ENCODE results near the gene SCRT2.
A peak's percentile ranks its signal among the peaks of the same experiment; 100 is the strongest.

SCRT2 gene

GRCh38 chr20:662277-663192 is 13.1 kb downstream of the SCRT2 start:
- Histone ChIP-seq H3K4me1 (ENCODE audit: control insufficient read depth, insufficient read depth, low read length) (peaks cover 57% of the 10 kb centered on the region), H3K27me3 (ENCODE audit: control insufficient read depth, insufficient read depth, low read length) (peaks cover 46% of the 10 kb centered on the region), H3K27ac (ENCODE audit: low read depth, low read length) (no peak overlapping the region), H3K36me3 (ENCODE audit: control insufficient read depth, insufficient read depth, low read length) (no peaks in the 10 kb centered on the region), H3K9me3 (ENCODE audit: control insufficient read depth, insufficient read depth, low read length) (no peaks in the 10 kb centered on the region), H3K4me3 (ENCODE audit: low read depth, low read length) (no peak overlapping the region), H3K9ac (ENCODE audit: low read depth, low read length) (0 out of 2 replicates have a peak overlapping the region, but pooled peaks have one; percentile 52)

DNA sequence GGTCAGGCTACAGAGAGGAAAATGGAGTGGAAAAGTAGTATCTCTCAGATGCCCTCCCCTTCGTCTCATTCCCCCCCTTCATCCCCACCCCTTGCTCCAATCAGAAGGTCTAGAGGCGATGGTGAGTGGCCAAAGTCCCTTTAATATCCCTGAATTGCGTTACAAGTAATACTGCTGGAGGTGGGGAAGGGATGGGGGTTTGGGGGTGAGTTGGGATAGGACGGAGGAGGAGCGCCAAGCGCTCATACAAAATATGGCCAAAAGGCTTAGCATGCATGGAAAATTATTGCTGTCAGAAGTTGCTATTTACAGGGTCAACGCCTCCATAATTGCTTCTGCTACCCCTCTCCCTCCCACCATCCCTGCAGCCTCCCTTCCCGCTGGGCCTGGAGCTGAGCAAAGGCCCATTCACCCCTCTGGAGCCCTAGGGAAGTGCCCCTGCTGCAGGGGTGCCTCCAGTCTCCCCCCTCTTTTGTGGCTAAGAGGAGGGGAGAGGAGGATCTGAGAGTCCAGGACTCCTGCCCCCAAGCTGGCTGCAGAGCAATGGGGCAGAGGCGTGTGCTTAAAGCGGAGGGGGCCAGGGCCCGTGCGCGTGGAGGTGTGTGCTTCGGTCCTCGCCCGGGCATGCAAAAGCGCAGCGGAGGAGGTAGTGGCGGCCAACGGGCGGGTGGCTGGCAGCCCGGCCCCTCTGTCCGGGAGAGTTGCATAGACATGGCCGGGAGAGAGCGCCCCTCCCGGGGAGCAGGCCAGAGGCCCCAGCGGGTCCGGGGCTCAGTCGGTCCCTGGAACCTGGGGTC is 13.9 kb downstream of the SCRT2 start:
- H3K27ac ChIP-seq (ENCODE audit: low read depth, low read length): no peak overlapping the region
- peak overlapping the region; percentile 52; the same call in 1 of the 2 replicates for H3K9ac ChIP-seq (ENCODE audit: low read depth, low read length)
- H3K4me3 ChIP-seq (ENCODE audit: low read depth, low read length): no peak overlapping the region
- no peaks in the 10 kb centered on the region for H3K9me3 ChIP-seq (ENCODE audit: control insufficient read depth, insufficient read depth, low read length)
- H3K36me3 ChIP-seq (ENCODE audit: control insufficient read depth, insufficient read depth, low read length): no peaks in the 10 kb centered on the region
- H3K4me1 ChIP-seq (ENCODE audit: control insufficient read depth, insufficient read depth, low read length): peaks cover 65% of the 10 kb centered on the region
- H3K27me3 ChIP-seq (ENCODE audit: control insufficient read depth, insufficient read depth, low read length): peaks cover 46% of the 10 kb centered on the region

DNA sequence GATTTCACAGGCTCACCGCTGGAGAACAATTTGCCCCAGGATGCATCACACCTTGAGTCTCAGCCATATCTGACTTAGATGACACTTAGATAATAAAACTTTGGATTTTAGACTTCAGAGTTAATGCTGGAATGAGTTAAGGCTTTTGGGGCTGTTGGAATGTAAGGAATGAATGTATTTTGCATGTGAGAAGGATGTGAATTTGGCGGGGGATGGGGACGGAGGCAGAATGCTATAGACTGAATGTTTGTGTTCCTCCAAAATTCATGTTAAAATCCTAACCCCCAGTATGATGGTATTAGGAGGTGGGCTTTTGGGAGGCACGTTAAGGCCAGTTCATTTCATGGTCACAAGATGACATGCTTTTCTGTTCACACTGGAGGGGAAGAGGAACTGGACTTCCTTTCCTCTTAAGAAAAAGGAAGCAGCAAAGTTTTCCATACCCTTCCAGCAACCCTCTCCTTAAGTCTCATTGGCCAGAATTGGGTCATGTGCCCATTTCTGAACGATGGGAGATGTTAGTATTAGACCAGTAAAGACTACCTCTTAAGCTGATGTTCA is 16.8 kb downstream of the SCRT2 start:
- Histone ChIP-seq H3K27ac (ENCODE audit: low read depth, low read length) (peak overlapping the region; percentile 85), H3K27me3 (ENCODE audit: control insufficient read depth, insufficient read depth, low read length) (peaks cover 42% of the 10 kb centered on the region), H3K9me3 (ENCODE audit: control insufficient read depth, insufficient read depth, low read length) (no peaks in the 10 kb centered on the region), H3K4me3 (ENCODE audit: low read depth, low read length) (peak overlapping the region; percentile 47), H3K9ac (ENCODE audit: low read depth, low read length) (peak overlapping the region; percentile 59; the same call in 1 of the 2 replicates), H3K4me1 (ENCODE audit: control insufficient read depth, insufficient read depth, low read length) (peaks cover 58% of the 10 kb centered on the region), H3K36me3 (ENCODE audit: control insufficient read depth, insufficient read depth, low read length) (no peaks in the 10 kb centered on the region)

- peak overlapping the region; percentile 85 for H3K27ac ChIP-seq (ENCODE audit: low read depth, low read length)
- peaks cover 62% of the 10 kb centered on the region for H3K4me1 ChIP-seq (ENCODE audit: control insufficient read depth, insufficient read depth, low read length)
- H3K36me3 ChIP-seq (ENCODE audit: control insufficient read depth, insufficient read depth, low read length): no peaks in the 10 kb centered on the region
- H3K9ac ChIP-seq (ENCODE audit: low read depth, low read length): peak overlapping the region; percentile 59
- H3K4me3 ChIP-seq (ENCODE audit: low read depth, low read length): peak overlapping the region; percentile 47
- H3K9me3 ChIP-seq (ENCODE audit: control insufficient read depth, insufficient read depth, low read length): no peaks in the 10 kb centered on the region
- H3K27me3 ChIP-seq (ENCODE audit: control insufficient read depth, insufficient read depth, low read length): peaks cover 39% of the 10 kb centered on the region
Observed at GRCh38 chr20:658202-658601, 17.4 kb downstream of the SCRT2 start.

DNA sequence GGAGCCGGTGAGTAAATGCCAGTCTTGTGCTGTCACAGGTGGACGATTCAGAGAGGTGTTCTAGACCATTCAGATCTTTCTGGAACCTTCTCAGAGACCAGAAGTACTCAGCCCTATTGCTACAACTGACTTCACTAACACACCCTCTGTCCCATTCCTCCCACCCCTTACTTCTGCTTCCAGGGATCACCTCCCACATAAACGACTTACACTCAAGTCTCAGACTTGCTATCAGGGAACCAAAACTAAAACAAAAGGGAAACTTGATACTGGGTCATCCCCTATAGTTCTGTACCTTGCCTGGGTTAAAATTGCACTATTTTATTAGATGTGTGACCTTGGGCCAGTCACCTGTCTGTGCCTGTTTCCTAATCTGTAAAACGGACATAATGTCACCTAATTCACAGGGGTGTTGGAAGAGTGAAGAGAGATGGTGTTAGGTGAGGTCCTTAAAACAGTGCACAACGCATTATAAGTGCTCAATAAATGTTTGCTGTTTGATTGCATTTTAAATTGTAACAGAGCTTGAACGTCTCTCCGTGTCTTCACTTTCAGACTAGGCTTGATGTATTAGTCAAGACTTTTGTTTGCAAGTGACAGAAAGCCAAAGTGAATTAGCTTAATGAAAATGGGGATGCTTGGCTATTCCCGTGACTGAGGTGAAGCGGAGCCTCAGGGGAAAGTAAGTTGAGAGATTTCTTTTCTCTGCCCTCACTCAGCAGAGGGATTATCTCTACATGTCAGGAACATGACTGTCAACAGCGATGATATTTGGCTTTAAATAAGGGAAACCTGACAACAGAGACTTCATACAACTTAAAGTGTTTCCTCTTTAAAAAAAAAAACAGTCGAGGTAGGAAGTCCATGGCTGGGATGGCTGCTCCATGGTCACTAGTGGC is 19.6 kb downstream of the SCRT2 start:
- no peak overlapping the region for H3K9ac ChIP-seq (ENCODE audit: low read depth, low read length)
- peaks cover 18% of the 10 kb centered on the region for H3K27me3 ChIP-seq (ENCODE audit: control insufficient read depth, insufficient read depth, low read length)
- H3K9me3 ChIP-seq (ENCODE audit: control insufficient read depth, insufficient read depth, low read length): no peaks in the 10 kb centered on the region
- H3K36me3 ChIP-seq (ENCODE audit: control insufficient read depth, insufficient read depth, low read length): no peaks in the 10 kb centered on the region
- peaks cover 52% of the 10 kb centered on the region for H3K4me1 ChIP-seq (ENCODE audit: control insufficient read depth, insufficient read depth, low read length)
- no peak overlapping the region for H3K4me3 ChIP-seq (ENCODE audit: low read depth, low read length)
- H3K27ac ChIP-seq (ENCODE audit: low read depth, low read length): no peak overlapping the region

DNA sequence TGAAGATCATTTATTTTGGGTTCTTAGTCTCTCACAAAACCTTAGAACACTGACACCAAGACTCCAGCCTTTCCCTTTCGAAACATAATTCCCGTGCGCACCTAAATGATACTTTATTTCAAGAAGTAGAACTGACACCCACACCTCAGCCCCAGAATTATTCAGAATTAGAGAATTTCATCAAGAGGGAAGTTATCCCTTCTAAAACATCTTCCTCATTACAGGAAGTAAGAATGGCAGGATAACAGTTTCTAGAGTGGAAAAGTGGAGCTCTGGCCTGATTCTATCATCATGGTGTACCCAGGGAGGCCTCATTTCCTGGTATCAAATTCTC is 21.2 kb downstream of the SCRT2 start:
- Histone ChIP-seq H3K9me3 (ENCODE audit: control insufficient read depth, insufficient read depth, low read length) (no peaks in the 10 kb centered on the region), H3K36me3 (ENCODE audit: control insufficient read depth, insufficient read depth, low read length) (peaks cover 13% of the 10 kb centered on the region; the same call in 1 of the 2 replicates), H3K9ac (ENCODE audit: low read depth, low read length) (no peak overlapping the region), H3K27ac (ENCODE audit: low read depth, low read length) (no peak overlapping the region), H3K4me1 (ENCODE audit: control insufficient read depth, insufficient read depth, low read length) (peaks cover 45% of the 10 kb centered on the region), H3K4me3 (ENCODE audit: low read depth, low read length) (no peak overlapping the region), H3K27me3 (ENCODE audit: control insufficient read depth, insufficient read depth, low read length) (peaks cover 14% of the 10 kb centered on the region)

DNA sequence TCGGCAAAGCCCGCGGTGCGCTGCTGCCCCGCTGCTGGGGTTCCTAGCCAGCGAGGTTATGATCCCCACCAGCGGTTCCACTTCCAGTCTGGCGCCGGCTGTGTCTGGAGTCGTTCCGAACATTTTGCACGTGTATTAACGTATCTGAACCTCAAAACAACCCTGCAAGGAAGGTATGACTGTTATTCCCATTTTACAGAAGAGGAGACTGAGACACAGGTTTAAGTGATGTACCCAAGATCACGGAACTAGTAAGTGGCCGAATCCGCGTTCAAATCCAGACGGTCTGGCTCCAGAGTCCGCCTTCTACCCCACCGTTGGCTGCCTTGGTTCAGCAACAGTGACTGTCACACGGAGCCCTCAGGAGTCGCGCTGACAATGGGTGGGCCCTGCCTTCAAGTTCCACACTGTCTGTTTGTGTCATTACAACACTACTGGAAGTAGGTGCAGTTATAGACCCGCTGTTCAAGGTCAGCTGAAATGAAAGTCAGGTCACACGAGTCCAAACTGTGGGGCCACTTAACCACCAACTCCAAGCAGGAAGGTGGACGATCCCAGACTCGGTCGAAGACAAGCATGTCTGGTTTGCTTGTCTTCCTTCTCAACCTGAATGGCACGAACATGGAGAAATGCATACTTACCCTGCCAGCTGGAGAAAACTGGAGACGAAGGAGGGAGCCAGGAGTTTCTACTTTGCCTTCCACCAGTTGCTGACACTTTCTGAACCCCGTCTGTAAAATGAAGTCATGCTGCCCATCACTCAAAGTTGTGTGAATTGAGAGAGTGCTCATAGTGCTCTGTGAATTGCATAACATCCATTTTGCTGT is 21.8 kb downstream of the SCRT2 start:
- H3K9ac ChIP-seq (ENCODE audit: low read depth, low read length): peak overlapping the region; percentile 58
- H3K36me3 ChIP-seq (ENCODE audit: control insufficient read depth, insufficient read depth, low read length): peaks cover 16% of the 10 kb centered on the region; the same call in 1 of the 2 replicates
- H3K9me3 ChIP-seq (ENCODE audit: control insufficient read depth, insufficient read depth, low read length): no peaks in the 10 kb centered on the region
- peaks cover 39% of the 10 kb centered on the region for H3K4me1 ChIP-seq (ENCODE audit: control insufficient read depth, insufficient read depth, low read length)
- H3K27ac ChIP-seq (ENCODE audit: low read depth, low read length): peak overlapping the region; percentile 59
- H3K27me3 ChIP-seq (ENCODE audit: control insufficient read depth, insufficient read depth, low read length): peaks cover 14% of the 10 kb centered on the region
- peak overlapping the region; percentile 72 for H3K4me3 ChIP-seq (ENCODE audit: low read depth, low read length)

- peak within 1 kb of the TSS; percentile 76 for H3K9ac ChIP-seq (ENCODE audit: low read depth, low read length)
- peaks cover 33% of the 10 kb centered on the region for H3K4me1 ChIP-seq (ENCODE audit: control insufficient read depth, insufficient read depth, low read length)
- no peaks in the 10 kb centered on the region for H3K9me3 ChIP-seq (ENCODE audit: control insufficient read depth, insufficient read depth, low read length)
- peaks cover 14% of the 10 kb centered on the region for H3K27me3 ChIP-seq (ENCODE audit: control insufficient read depth, insufficient read depth, low read length)
- peak within 1 kb of the TSS; percentile 59 for H3K27ac ChIP-seq (ENCODE audit: low read depth, low read length)
- H3K36me3 ChIP-seq (ENCODE audit: control insufficient read depth, insufficient read depth, low read length): peaks cover 23% of the 10 kb centered on the region
- H3K4me3 ChIP-seq (ENCODE audit: low read depth, low read length): peak within 1 kb of the TSS; percentile 72
Observed at GRCh38 chr20:653110-653589, 22.5 kb downstream of the SCRT2 start, which contains the start of gene SRXN1. SRXN1 (minus strand) TSS chr20:653200; CDS start chr20:653185, 15 bp downstream.

DNA sequence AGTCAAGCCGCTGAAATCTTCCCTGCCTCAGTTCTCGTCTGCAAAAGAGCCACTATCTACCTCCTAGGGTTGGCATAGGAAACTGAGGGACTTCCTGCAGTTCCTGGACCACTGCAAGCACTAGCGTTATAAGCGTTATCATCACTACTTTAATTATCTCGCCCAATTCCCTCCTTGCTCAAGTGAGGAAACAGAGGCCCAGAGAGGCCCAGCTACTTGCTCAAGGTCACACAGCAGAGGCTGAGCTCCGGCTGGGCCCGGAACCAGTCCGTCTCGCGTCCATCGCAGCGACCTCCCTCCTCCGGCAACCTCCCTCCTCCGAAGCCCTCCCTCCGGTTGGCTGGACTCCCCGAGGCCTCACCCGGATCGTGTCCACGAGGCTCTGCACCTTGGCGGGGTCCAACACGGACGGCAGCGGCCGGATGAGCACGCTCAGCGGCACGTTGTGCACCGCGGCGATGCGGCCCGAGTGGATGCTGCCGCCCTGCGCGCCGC is 22.9 kb downstream of the SCRT2 start:
- peaks cover 14% of the 10 kb centered on the region for H3K27me3 ChIP-seq (ENCODE audit: control insufficient read depth, insufficient read depth, low read length)
- H3K4me1 ChIP-seq (ENCODE audit: control insufficient read depth, insufficient read depth, low read length): peaks cover 28% of the 10 kb centered on the region
- peak overlapping the region; percentile 76 for H3K9ac ChIP-seq (ENCODE audit: low read depth, low read length)
- H3K27ac ChIP-seq (ENCODE audit: low read depth, low read length): peak overlapping the region; percentile 16
- peak overlapping the region; percentile 72 for H3K4me3 ChIP-seq (ENCODE audit: low read depth, low read length)
- H3K36me3 ChIP-seq (ENCODE audit: control insufficient read depth, insufficient read depth, low read length): peaks cover 28% of the 10 kb centered on the region
- H3K9me3 ChIP-seq (ENCODE audit: control insufficient read depth, insufficient read depth, low read length): no peaks in the 10 kb centered on the region

Data from HUES48 (cell line).